ENCODE measurements around the gene MAP4K2. TPM values are rescaled to one million over a fixed set of nuclear protein-coding genes. Genes with fewer than 3 reads are reported as not detected.

MAP4K2 gene
- polyA plus RNA-seq, 3 donors = 9.9 to 38.0 (median 12.6) TPM

DNA sequence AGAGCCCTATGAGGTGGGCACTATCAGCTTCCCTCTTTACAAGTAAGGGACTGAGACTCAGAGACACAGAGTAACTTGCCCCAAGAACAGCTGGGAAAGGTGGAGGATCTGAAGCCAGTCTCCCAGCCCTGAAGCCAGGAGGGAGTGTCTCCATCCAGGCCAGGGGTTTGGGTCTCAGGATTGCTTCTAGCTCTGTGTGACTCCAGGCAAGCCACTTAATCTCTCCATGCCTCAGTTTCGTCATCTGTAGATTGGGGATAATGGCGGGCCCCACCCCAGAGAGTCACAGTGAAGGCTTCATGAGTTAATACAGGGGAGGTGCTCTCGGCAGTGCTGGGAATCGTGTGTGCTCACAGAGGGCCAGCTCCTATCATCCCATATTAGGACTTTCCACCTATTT lies 10.5 kb downstream of the MAP4K2 start:
- H3K9me3 ChIP-seq (replicated peaks in 1 of 2; ENCODE audit: control insufficient read depth in 1 of 2, insufficient read depth in 1 of 2, low read length in 2 of 2) = no peaks in the 10 kb centered on the region

DNA sequence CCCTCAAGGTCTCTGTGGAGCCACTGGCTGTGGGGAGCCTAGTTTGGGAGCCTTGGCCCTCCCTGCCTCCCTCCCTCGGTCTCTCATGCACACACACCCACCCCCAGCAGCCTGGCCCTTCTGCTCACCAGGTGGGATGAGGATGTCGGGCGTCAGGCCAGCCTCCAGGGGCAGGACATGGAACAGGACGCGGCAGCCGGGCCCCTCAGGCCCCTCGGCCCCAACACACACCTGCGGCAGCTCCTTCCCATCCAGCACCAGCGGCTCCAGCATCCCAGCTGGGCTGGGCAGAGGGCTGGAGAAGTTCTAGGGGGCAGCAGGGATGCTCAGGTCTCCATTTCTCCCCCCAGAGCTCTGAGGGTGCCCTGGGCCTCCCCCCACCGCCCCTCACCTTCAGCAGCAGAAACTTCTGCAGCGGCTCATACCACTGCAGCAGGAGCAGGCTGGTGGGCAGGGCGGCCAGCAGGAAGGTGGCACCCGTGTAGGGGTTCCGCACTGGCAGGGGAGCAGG lies 11.2 kb downstream of the MAP4K2 start:
- 90% methylated on average over 2 of the region's 14 CpGs for WGBS (ENCODE audit: insufficient coverage)
- intact Hi-C loops (cut with micrococcal nuclease) = no loop called here

More for the DNA sequence above, 10.5 kb downstream of the MAP4K2 start:
- Mint-ChIP-seq H3K36me3 (peaks cover 59 to 74% of the 10 kb centered on the region in 2 donors), H3K4me1 (peaks cover 8% of the 10 kb centered on the region), H3K4me3 (no peak overlapping the region), H3K27ac (no peak overlapping the region), H3K9me3 (no peaks in the 10 kb centered on the region), H3K27me3 (ENCODE audit: low read depth in 3 of 3) (peaks cover 0 to 2% (median 1%) of the 10 kb centered on the region in 3 donors)
- Histone ChIP-seq H3K4me3 (replicated peaks in 1 of 3; ENCODE audit: low read depth in 2 of 3, low read length in 3 of 3) (no peak overlapping the region), H3K27me3 (ENCODE audit: control insufficient read depth in 2 of 2, insufficient read depth in 2 of 2, low read length in 2 of 2) (no peaks in the 10 kb centered on the region), H3K9ac (ENCODE audit: insufficient read depth, low read length, poor library complexity, severe bottlenecking) (no peak overlapping the region), H2AFZ (ENCODE audit: insufficient read depth, low read depth, low read length, poor library complexity, severe bottlenecking) (no peak overlapping the region), H3K4me1 (ENCODE audit: control insufficient read depth in 1 of 2, insufficient read depth in 2 of 2, low read length in 2 of 2) (no peaks in the 10 kb centered on the region), H3K27ac (ENCODE audit: low read depth in 1 of 2, low read length in 2 of 2) (no peak overlapping the region), H4K20me1 (ENCODE audit: insufficient read depth, low read length) (peaks cover 5% of the 10 kb centered on the region), H3K36me3 (replicated peaks in 1 of 2; ENCODE audit: control insufficient read depth in 1 of 2, insufficient read depth in 2 of 2, low read length in 2 of 2) (peaks cover 63 to 64% of the 10 kb centered on the region in 2 donors), H3K79me2 (ENCODE audit: insufficient read depth, low read length) (no peaks in the 10 kb centered on the region), H3K4me2 (replicated peaks; ENCODE audit: extremely low read depth, low read length, poor library complexity, severe bottlenecking) (no peak overlapping the region)
- intact Hi-C loops (cut with micrococcal nuclease) = no loop called here
- WGBS (ENCODE audit: insufficient coverage) = no CpG with 5 or more reads among the region's 4 CpGs
- DNase-seq = no peak
- TF ChIP-seq, protein P1, sequence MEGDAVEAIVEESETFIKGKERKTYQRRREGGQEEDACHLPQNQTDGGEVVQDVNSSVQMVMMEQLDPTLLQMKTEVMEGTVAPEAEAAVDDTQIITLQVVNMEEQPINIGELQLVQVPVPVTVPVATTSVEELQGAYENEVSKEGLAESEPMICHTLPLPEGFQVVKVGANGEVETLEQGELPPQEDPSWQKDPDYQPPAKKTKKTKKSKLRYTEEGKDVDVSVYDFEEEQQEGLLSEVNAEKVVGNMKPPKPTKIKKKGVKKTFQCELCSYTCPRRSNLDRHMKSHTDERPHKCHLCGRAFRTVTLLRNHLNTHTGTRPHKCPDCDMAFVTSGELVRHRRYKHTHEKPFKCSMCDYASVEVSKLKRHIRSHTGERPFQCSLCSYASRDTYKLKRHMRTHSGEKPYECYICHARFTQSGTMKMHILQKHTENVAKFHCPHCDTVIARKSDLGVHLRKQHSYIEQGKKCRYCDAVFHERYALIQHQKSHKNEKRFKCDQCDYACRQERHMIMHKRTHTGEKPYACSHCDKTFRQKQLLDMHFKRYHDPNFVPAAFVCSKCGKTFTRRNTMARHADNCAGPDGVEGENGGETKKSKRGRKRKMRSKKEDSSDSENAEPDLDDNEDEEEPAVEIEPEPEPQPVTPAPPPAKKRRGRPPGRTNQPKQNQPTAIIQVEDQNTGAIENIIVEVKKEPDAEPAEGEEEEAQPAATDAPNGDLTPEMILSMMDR (IDR thresholded peaks at IDR 0.05) = no peak

More for the DNA sequence above, 11.2 kb downstream of the MAP4K2 start:
- H3K4me2 ChIP-seq (replicated peaks; ENCODE audit: extremely low read depth, low read length, poor library complexity, severe bottlenecking) = no peak overlapping the region
- no peak for DNase-seq
- H4K20me1 ChIP-seq (ENCODE audit: insufficient read depth, low read length) = no peaks in the 10 kb centered on the region
- no peaks in the 10 kb centered on the region for H3K9me3 ChIP-seq (replicated peaks in 1 of 2; ENCODE audit: control insufficient read depth in 1 of 2, insufficient read depth in 1 of 2, low read length in 2 of 2)
- Mint-ChIP-seq H3K27ac (no peak overlapping the region), H3K27me3 (ENCODE audit: low read depth in 3 of 3) (peaks cover 0 to 2% (median 1%) of the 10 kb centered on the region in 3 donors), H3K9me3 (no peaks in the 10 kb centered on the region), H3K4me1 (peaks cover 8% of the 10 kb centered on the region), H3K4me3 (no peak overlapping the region), H3K36me3 (peaks cover 58 to 68% of the 10 kb centered on the region in 2 donors)
- H2AFZ ChIP-seq (ENCODE audit: insufficient read depth, low read depth, low read length, poor library complexity, severe bottlenecking) = no peak overlapping the region
- no peak overlapping the region for H3K9ac ChIP-seq (ENCODE audit: insufficient read depth, low read length, poor library complexity, severe bottlenecking)
- H3K27ac ChIP-seq (ENCODE audit: low read depth in 1 of 2, low read length in 2 of 2) = no peak overlapping the region
- H3K4me3 ChIP-seq (replicated peaks in 1 of 3; ENCODE audit: low read depth in 2 of 3, low read length in 3 of 3) = no peak overlapping the region
- H3K4me1 ChIP-seq (ENCODE audit: control insufficient read depth in 1 of 2, insufficient read depth in 2 of 2, low read length in 2 of 2) = no peaks in the 10 kb centered on the region
- no peaks in the 10 kb centered on the region for H3K79me2 ChIP-seq (ENCODE audit: insufficient read depth, low read length)
- TF ChIP-seq, protein P1 (IDR thresholded peaks at IDR 0.05) = no peak
- peaks cover 56 to 58% of the 10 kb centered on the region in 2 donors for H3K36me3 ChIP-seq (replicated peaks in 1 of 2; ENCODE audit: control insufficient read depth in 1 of 2, insufficient read depth in 2 of 2, low read length in 2 of 2)
- no peaks in the 10 kb centered on the region for H3K27me3 ChIP-seq (ENCODE audit: control insufficient read depth in 2 of 2, insufficient read depth in 2 of 2, low read length in 2 of 2)

All from CD14-positive monocyte (primary cell).